H1 (cell line): ENCODE results near the gene ALKBH7. TPM values are rescaled to one million over a fixed set of nuclear protein-coding genes. Genes with fewer than 3 reads are reported as not detected.

Experiments used
- CTCF ChIA-PET: fragments of 300-600 bp; sonication (Branson Sonifier 250); formaldehyde crosslinking; loops from one replicate; lab custom pipeline; 2021; ENCODE audit not compliant: partially characterized antibody; lab: Charles Lee
- POLR2A ChIA-PET: fragments of 300-600 bp; sonication (Branson Sonifier 250); formaldehyde crosslinking; loops from one replicate; lab custom pipeline; 2021; ENCODE audit warnings: inconsistent platforms; ENCODE audit not compliant: partially characterized antibody; lab: Charles Lee
- DNase-seq, 2 experiments: peaks; one replicate each; pipeline versions ENCODE4 v3.0.0 to v3.0.0-alpha.2; 2010 to 2022; ENCODE audit warnings: low spot score in 2 of 2, low read depth in 1 of 2, mixed read lengths in 1 of 2
- FAIRE-seq: peaks from 2 replicates; lab custom pipeline; 2011; peaks lifted over from hg19 to GRCh38; lab: Jason Lieb, UNC
- H2AFZ ChIP-seq: 2 replicates; pipeline ENCODE4 v1.8.1; 2012; ENCODE audit warnings: low read length, inconsistent platforms
- H2AK5ac ChIP-seq: 2 replicates; pipeline ENCODE4 v1.6.1; 2013; ENCODE audit warnings: low read depth, low read length
- H2BK120ac ChIP-seq: replicated peaks from 2 replicates; pipeline ENCODE3; 2013; ENCODE audit warnings: low read depth, low read length, inconsistent platforms
- H2BK12ac ChIP-seq: 2 replicates; pipeline ENCODE4 v1.6.1; 2013; ENCODE audit warnings: low read depth, low read length
- H2BK15ac ChIP-seq: 2 replicates; pipeline ENCODE4 v1.6.1; 2013; ENCODE audit warnings: low read length
- H2BK20ac ChIP-seq: 2 replicates; pipeline ENCODE4 v1.6.1; 2013; ENCODE audit warnings: low read length
- H2BK5ac ChIP-seq: 2 replicates; pipeline ENCODE4 v1.6.1; 2013; ENCODE audit warnings: low read depth, low read length
- H3K14ac ChIP-seq: 2 replicates; pipeline ENCODE4 v1.6.1; 2013; ENCODE audit warnings: inconsistent platforms; ENCODE audit not compliant: insufficient read length
- H3K18ac ChIP-seq: 2 replicates; pipeline ENCODE4 v1.6.1; 2013; ENCODE audit warnings: low read length; ENCODE audit errors: extremely low read depth
- H3K23ac ChIP-seq: 2 replicates; pipeline ENCODE4 v1.6.1; 2013; ENCODE audit warnings: inconsistent platforms; ENCODE audit not compliant: insufficient read length
- H3K23me2 ChIP-seq: 2 replicates; pipeline ENCODE4 v1.6.1; 2013; ENCODE audit warnings: low read depth, low read length
- H3K27ac ChIP-seq: 2 replicates; pipeline ENCODE4 v1.6.1; 2011; ENCODE audit warnings: low read depth, low read length, inconsistent platforms
- H3K27me3 ChIP-seq, 4 experiments: replicated peaks in 1 of 4; 1 replicate in 1 of 4; 2 replicates in 3 of 4; pipeline versions ENCODE4 v1.6.1 to v1.8.1; 2011 to 2013; ENCODE audit warnings: low read length in 3 of 4, mild to moderate bottlenecking in 3 of 4, inconsistent platforms in 2 of 4, mixed read lengths in 2 of 4, moderate library complexity in 1 of 4; ENCODE audit not compliant: control insufficient read depth in 3 of 4, insufficient read depth in 3 of 4; ENCODE audit errors: extremely low read depth in 1 of 4
- H3K36me3 ChIP-seq, 4 experiments: 2 replicates each; pipeline versions ENCODE4 v1.6.1 to v1.8.1; 2011 to 2013; ENCODE audit warnings: mild to moderate bottlenecking in 4 of 4, low read length in 3 of 4, moderate library complexity in 2 of 4, control low read depth in 1 of 4, inconsistent platforms in 1 of 4; ENCODE audit not compliant: insufficient read depth in 4 of 4, control insufficient read depth in 2 of 4
- H3K4ac ChIP-seq: replicated peaks from 2 replicates; pipeline ENCODE3; 2013; ENCODE audit warnings: low read length, low read depth, mixed read lengths, inconsistent platforms; ENCODE audit not compliant: insufficient read length
- H3K4me1 ChIP-seq, 4 experiments: replicated peaks in 1 of 4; 1 replicate in 1 of 4; 2 replicates in 3 of 4; pipeline versions ENCODE4 v1.6.1 to v1.8.1; 2011 to 2013; ENCODE audit warnings: low read length in 3 of 4, inconsistent platforms in 2 of 4, mixed read lengths in 1 of 4; ENCODE audit not compliant: insufficient read depth in 4 of 4, control insufficient read depth in 3 of 4
- H3K4me2 ChIP-seq, 2 experiments: 2 replicates each; pipeline versions ENCODE4 v1.6.1 to v1.8.1; 2011 to 2013; ENCODE audit warnings: low read depth in 2 of 2, low read length in 2 of 2, control low read depth in 1 of 2, inconsistent platforms in 1 of 2, mild to moderate bottlenecking in 1 of 2; ENCODE audit not compliant: insufficient read depth in 1 of 2
- H3K4me3 ChIP-seq, 4 experiments: fragments of 200-600, 300-600 bp in 1 of 4; sonication (generic), shearing (Covaris generic), sonication (Bioruptor Twin) in 1 of 4; 2 replicates each; pipeline versions ENCODE4 v1.5.1 to v1.8.1; 2011 to 2016; ENCODE audit warnings: low read length in 4 of 4, low read depth in 3 of 4, control low read depth in 2 of 4, inconsistent platforms in 2 of 4, mild to moderate bottlenecking in 2 of 4, mixed read lengths in 1 of 4, moderate library complexity in 1 of 4; ENCODE audit not compliant: insufficient read depth in 2 of 4; ENCODE audit errors: extremely low read depth in 1 of 4
- H3K56ac ChIP-seq: replicated peaks from 2 replicates; pipeline ENCODE3; 2013; ENCODE audit warnings: low read depth, mild to moderate bottlenecking, mixed read lengths, low read length, inconsistent platforms; ENCODE audit not compliant: insufficient read length
- H3K79me1 ChIP-seq: 2 replicates; pipeline ENCODE4 v1.6.1; 2013; ENCODE audit warnings: low read depth, low read length, control low read depth
- H3K79me2 ChIP-seq, 2 experiments: 2 replicates each; pipeline versions ENCODE4 v1.6.1 to v1.8.1; 2012 to 2013; ENCODE audit warnings: low read length in 2 of 2, mild to moderate bottlenecking in 2 of 2, inconsistent platforms in 1 of 2; ENCODE audit not compliant: insufficient read depth in 2 of 2, control insufficient read depth in 1 of 2
- H3K9ac ChIP-seq, 4 experiments: replicated peaks in 1 of 4; 1 replicate in 1 of 4; 2 replicates in 3 of 4; pipeline versions ENCODE4 v1.6.1 to v1.8.1; 2011 to 2013; ENCODE audit warnings: low read depth in 3 of 4, low read length in 3 of 4, control low read depth in 2 of 4, mild to moderate bottlenecking in 2 of 4, moderate library complexity in 2 of 4, inconsistent platforms in 1 of 4; ENCODE audit errors: extremely low read depth in 1 of 4
- H3K9me3 ChIP-seq, 2 experiments: 2 replicates each; pipeline versions ENCODE4 v1.6.1 to v1.8.1; 2012 to 2013; ENCODE audit warnings: mild to moderate bottlenecking in 2 of 2, moderate library complexity in 2 of 2, control low read depth in 1 of 2, inconsistent platforms in 1 of 2, low read depth in 1 of 2, low read length in 1 of 2, mixed read lengths in 1 of 2; ENCODE audit not compliant: insufficient read depth in 2 of 2
- H4K20me1 ChIP-seq, 2 experiments: replicated peaks in 1 of 2; 2 replicates each; pipeline versions ENCODE3 to v1.8.1; 2011 to 2013; ENCODE audit warnings: inconsistent platforms in 2 of 2, low read length in 2 of 2, mild to moderate bottlenecking in 1 of 2; ENCODE audit not compliant: insufficient read depth in 2 of 2, control insufficient read depth in 1 of 2
- H4K5ac ChIP-seq: 2 replicates; pipeline ENCODE4 v1.6.1; 2013; ENCODE audit warnings: low read length, low read depth, mixed read lengths, inconsistent platforms; ENCODE audit not compliant: insufficient read length
- H4K8ac ChIP-seq: 2 replicates; pipeline ENCODE4 v1.8.0; 2013; ENCODE audit warnings: mild to moderate bottlenecking, moderate library complexity, low read length, inconsistent platforms; ENCODE audit not compliant: insufficient read depth; ENCODE audit errors: extremely low read depth
- H4K91ac ChIP-seq: replicated peaks from 2 replicates; pipeline ENCODE3; 2013; ENCODE audit warnings: low read length, mixed read lengths, inconsistent platforms; ENCODE audit not compliant: insufficient read length
- ASH2L ChIP-seq: fragments of 200-600, 300-600 bp; sonication (generic); IDR thresholded peaks from one replicate; pipeline ENCODE4 v1.7.1; 2017; ENCODE audit warnings: low read length
- BRCA1 ChIP-seq: IDR thresholded peaks from 2 replicates; pipeline ENCODE4 v1.6.1; 2012; ENCODE audit warnings: low read depth, low read length, improper control_type of control experiment
- CEBPB ChIP-seq: IDR thresholded peaks from 2 replicates; pipeline ENCODE4 v1.6.1; 2012; ENCODE audit warnings: low read depth, low read length
- MAFK ChIP-seq: IDR thresholded peaks from 2 replicates; pipeline ENCODE4 v1.6.1; 2012; ENCODE audit warnings: low read depth, mild to moderate bottlenecking, improper control_type of control experiment, low read length
- NRF1 ChIP-seq: IDR thresholded peaks from 2 replicates; pipeline ENCODE4 v1.6.1; 2011; ENCODE audit warnings: mild to moderate bottlenecking, low read depth, low read length, improper control_type of control experiment
- PHF8 ChIP-seq: fragments of 200-600 bp; sonication (generic); conservative IDR thresholded peaks from 2 replicates; pipeline ENCODE4 v1.7.1; 2012; ENCODE audit warnings: low read depth, mild to moderate bottlenecking, inconsistent platforms, low read length, moderate library complexity
- SUZ12 ChIP-seq: fragments of 200-600 bp; sonication (generic); IDR thresholded peaks from 2 replicates; pipeline ENCODE4 v1.6.1; 2012; ENCODE audit warnings: mild to moderate bottlenecking, inconsistent platforms, low read length, moderate library complexity, mixed read lengths
- WGBS, 2 experiments: shearing (Covaris generic) in 1 of 2; methylation state at CpG; one replicate each; pipeline versions ENCODE4 v1.1.6 to v1.1.7; 2013 to 2015; ENCODE audit warnings: low lambda C conversion rate in 2 of 2, mixed read lengths in 2 of 2, inconsistent platforms in 1 of 2, low coverage in 1 of 2, missing lambda C conversion rate in 1 of 2; ENCODE audit not compliant: insufficient replicate concordance in 2 of 2, insufficient coverage in 1 of 2, insufficient read length in 1 of 2; ENCODE audit errors: extremely low coverage in 1 of 2, missing lambda C conversion rate in 1 of 2; 5-methylcytosine and 5-hydroxymethylcytosine counted together
- polyA plus RNA-seq, 7 experiments: library from polyadenylated mRNA; depleted of rRNA in 3 of 7; stranded (reverse) in 5 of 7; unstranded in 2 of 7; fragments of >200 nt in 5 of 7; fragments of 200-250 nt in 2 of 7; gene quantifications; 1 replicate in 5 of 7; 2 replicates in 1 of 7; 4 replicates in 1 of 7; pipeline versions ENCODE4 v1.2.1 to v1.2.3, GENCODE V29; 2011 to 2013; ENCODE audit warnings: missing spikeins in 2 of 7, mixed read lengths in 2 of 7
- total RNA-seq: library from RNA; stranded (reverse); fragmentation: NEBNext Ultra II Directional; extraction: Animal tissue kit (Norgen Biotek cat#: 25700); gene quantifications from 2 replicates; pipeline ENCODE4 v1.2.1, GENCODE V29; 2021
- TF ChIP-seq, protein P1 (sequence below): IDR thresholded peaks from 2 replicates; pipeline ENCODE4 v1.6.1; 2011; ENCODE audit warnings: low read depth, mild to moderate bottlenecking, low read length; ENCODE audit not compliant: insufficient read depth
- TF ChIP-seq, protein P2 (sequence below): IDR thresholded peaks from 2 replicates; pipeline ENCODE4 v1.6.1; 2012; ENCODE audit warnings: low read length, inconsistent platforms

The ALKBH7 gene
- total and polyA plus RNA-seq, 2 of the 8 experiments (the other 6 are each of a cell fraction or from before 2014, with no cell fraction given), result 66.3 to 100 TPM

DNA sequence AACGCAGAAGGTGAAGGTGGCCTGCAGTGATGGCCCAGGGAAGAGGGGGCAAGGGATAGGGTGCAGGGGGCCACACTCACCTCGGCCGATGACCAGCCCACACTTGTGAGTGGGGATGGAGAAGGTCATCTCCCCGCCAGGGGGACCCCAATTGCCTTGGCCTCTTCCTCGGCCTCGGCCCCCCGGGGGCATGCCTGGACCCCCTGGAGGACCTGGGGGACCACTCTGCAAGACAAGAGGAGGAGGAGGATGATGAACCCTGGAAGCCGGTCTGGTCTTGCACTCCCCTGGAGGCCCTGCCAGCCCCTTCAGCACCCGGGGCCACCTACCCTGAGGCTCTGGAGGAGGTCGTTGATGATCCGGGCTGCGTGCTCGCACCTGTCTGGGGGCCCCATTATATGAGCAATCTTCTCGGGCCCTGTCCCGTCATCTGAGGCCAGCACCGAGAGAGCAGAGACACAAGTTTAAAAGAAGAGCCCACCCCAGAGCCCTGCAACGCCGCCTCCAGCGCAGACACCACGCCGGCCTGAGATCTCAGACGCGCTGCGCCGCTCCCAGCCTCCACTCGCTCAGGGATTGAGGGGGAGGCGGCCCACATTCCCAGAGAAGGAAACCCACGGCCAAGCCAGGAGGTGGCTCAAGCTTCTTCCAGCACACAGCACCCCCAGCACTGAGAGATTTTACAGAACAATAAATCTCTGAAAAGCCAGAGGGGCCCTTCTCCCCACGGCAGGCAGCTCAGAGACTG, 44.2 kb downstream of the ALKBH7 start:
- H3K27ac ChIP-seq, result no peak overlapping the region
- H3K4me2 ChIP-seq, result no peak overlapping the region
- FAIRE-seq, result no peak
- no peak overlapping the region for H2AK5ac ChIP-seq
- no peak for DNase-seq
- no peak overlapping the region for H3K56ac ChIP-seq
- peaks cover 11 to 45% of the 10 kb centered on the region in 2 experiments for H3K79me2 ChIP-seq
- H2BK20ac ChIP-seq, result no peak overlapping the region
- H3K4ac ChIP-seq, result no peak overlapping the region
- no peak overlapping the region for H2BK120ac ChIP-seq
- H2BK5ac ChIP-seq, result no peak overlapping the region
- H3K23me2 ChIP-seq, result no peaks in the 10 kb centered on the region
- H3K14ac ChIP-seq, result no peak overlapping the region
- 93% methylated on average over 27 of the region's 29 CpGs; no CpG with 5 or more reads in 1 of the 2 experiments for WGBS, 2 experiments
- H3K27me3 ChIP-seq, result no peaks in the 10 kb centered on the region
- H3K79me1 ChIP-seq, result peaks cover 20% of the 10 kb centered on the region
- ChIA-PET CTCF (interaction anchor here (1.0 to 1.4 kb wide), 3 partner anchors 8 to 37 kb away, joined by 3 to 5 read pairs (median 4); no protein-coding TSS in a partner anchor), POLR2A (interaction anchor here (1.0 to 1.3 kb wide), 5 partner anchors 37 to 208 kb away, joined by 3 to 5 read pairs (median 3); partner anchors contain the start of gene CRB3)
- H2AFZ ChIP-seq, result no peak overlapping the region
- H2BK15ac ChIP-seq, result no peak overlapping the region
- no peaks in the 10 kb centered on the region for H3K9me3 ChIP-seq
- no peak overlapping the region for H4K5ac ChIP-seq
- no peak overlapping the region for H3K18ac ChIP-seq
- no peak overlapping the region for H3K9ac ChIP-seq
- no peak overlapping the region for H2BK12ac ChIP-seq
- H3K23ac ChIP-seq, result no peak overlapping the region
- H4K8ac ChIP-seq, result no peak overlapping the region
- H4K91ac ChIP-seq, result no peak overlapping the region
- H3K4me3 ChIP-seq, result no peak overlapping the region
- H3K36me3 ChIP-seq, result peaks cover 51 to 86% (median 73%) of the 10 kb centered on the region in 4 experiments
- peaks cover 33 to 60% of the 10 kb centered on the region in 2 experiments for H4K20me1 ChIP-seq
- peaks cover 0 to 12% (median 6%) of the 10 kb centered on the region in 4 experiments; a peak in 6 of 7 replicates for H3K4me1 ChIP-seq
- TF ChIP-seq ASH2L, result no peak
- no peak for TF ChIP-seq PHF8
- TF ChIP-seq MAFK, result no peak
- TF ChIP-seq CEBPB, result no peak
- no peak for TF ChIP-seq BRCA1
- TF ChIP-seq SUZ12, result no peak
- TF ChIP-seq, protein P1, sequence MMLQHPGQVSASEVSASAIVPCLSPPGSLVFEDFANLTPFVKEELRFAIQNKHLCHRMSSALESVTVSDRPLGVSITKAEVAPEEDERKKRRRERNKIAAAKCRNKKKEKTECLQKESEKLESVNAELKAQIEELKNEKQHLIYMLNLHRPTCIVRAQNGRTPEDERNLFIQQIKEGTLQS, result no peak
- TF ChIP-seq, protein P2, sequence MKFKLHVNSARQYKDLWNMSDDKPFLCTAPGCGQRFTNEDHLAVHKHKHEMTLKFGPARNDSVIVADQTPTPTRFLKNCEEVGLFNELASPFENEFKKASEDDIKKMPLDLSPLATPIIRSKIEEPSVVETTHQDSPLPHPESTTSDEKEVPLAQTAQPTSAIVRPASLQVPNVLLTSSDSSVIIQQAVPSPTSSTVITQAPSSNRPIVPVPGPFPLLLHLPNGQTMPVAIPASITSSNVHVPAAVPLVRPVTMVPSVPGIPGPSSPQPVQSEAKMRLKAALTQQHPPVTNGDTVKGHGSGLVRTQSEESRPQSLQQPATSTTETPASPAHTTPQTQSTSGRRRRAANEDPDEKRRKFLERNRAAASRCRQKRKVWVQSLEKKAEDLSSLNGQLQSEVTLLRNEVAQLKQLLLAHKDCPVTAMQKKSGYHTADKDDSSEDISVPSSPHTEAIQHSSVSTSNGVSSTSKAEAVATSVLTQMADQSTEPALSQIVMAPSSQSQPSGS, result no peak
- TF ChIP-seq NRF1, result no peak
